H9 (cell line): ENCODE results near the gene MEGF8. TPM values are rescaled to one million over a fixed set of nuclear protein-coding genes. Genes with fewer than 3 reads are reported as not detected.

Experiments used
- DNase-seq: peaks from one replicate; pipeline ENCODE4 v3.0.0-alpha.2; 2017
- H2AFZ ChIP-seq: one replicate; pipeline ENCODE4 v1.6.1; 2013; ENCODE audit warnings: mild to moderate bottlenecking, low read length, control low read depth, moderate library complexity
- H2AK5ac ChIP-seq: 2 replicates; pipeline ENCODE4 v1.6.1; 2013; ENCODE audit warnings: low read length, control low read depth, mixed read lengths; ENCODE audit not compliant: insufficient read length
- H2BK120ac ChIP-seq: one replicate; pipeline ENCODE4 v1.6.1; 2013; ENCODE audit warnings: low read depth, mild to moderate bottlenecking, low read length, control low read depth, inconsistent platforms; ENCODE audit not compliant: poor library complexity, severe bottlenecking
- H2BK12ac ChIP-seq: 2 replicates; pipeline ENCODE4 v1.6.1; 2013; ENCODE audit warnings: low read length, control low read depth, mixed read lengths, low read depth; ENCODE audit not compliant: insufficient read length
- H2BK15ac ChIP-seq: 2 replicates; pipeline ENCODE4 v1.6.1; 2013; ENCODE audit warnings: low read depth, low read length, control low read depth
- H2BK20ac ChIP-seq: one replicate; pipeline ENCODE4 v1.6.1; 2013; ENCODE audit warnings: low read depth, mild to moderate bottlenecking, low read length, control low read depth, inconsistent platforms; ENCODE audit not compliant: poor library complexity, severe bottlenecking
- H2BK5ac ChIP-seq: 2 replicates; pipeline ENCODE4 v1.6.1; 2013; ENCODE audit warnings: low read length, control low read depth, mixed read lengths; ENCODE audit not compliant: insufficient read length
- H3K14ac ChIP-seq: 2 replicates; pipeline ENCODE4 v1.6.1; 2013; ENCODE audit warnings: low read length, control low read depth; ENCODE audit not compliant: insufficient read depth
- H3K18ac ChIP-seq: 2 replicates; pipeline ENCODE4 v1.6.1; 2013; ENCODE audit warnings: low read depth, mild to moderate bottlenecking, mixed read lengths, low read length, control low read depth; ENCODE audit not compliant: insufficient read length
- H3K23ac ChIP-seq: 2 replicates; pipeline ENCODE4 v1.6.1; 2013; ENCODE audit warnings: low read length, control low read depth, mixed read lengths, low read depth; ENCODE audit not compliant: insufficient read length
- H3K23me2 ChIP-seq: 2 replicates; pipeline ENCODE4 v1.6.1; 2013; ENCODE audit warnings: low read depth, mild to moderate bottlenecking, mixed read lengths, low read length, control low read depth; ENCODE audit not compliant: insufficient read length, poor library complexity, severe bottlenecking
- H3K27ac ChIP-seq: 2 replicates; pipeline ENCODE4 v1.5.1; 2013; ENCODE audit warnings: low read length, control low read depth, mixed read lengths, low read depth; ENCODE audit not compliant: insufficient read length
- H3K27me3 ChIP-seq: 2 replicates; pipeline ENCODE4 v1.6.1; 2013; ENCODE audit warnings: low read length, control low read depth, inconsistent platforms; ENCODE audit not compliant: insufficient read depth
- H3K4ac ChIP-seq: 2 replicates; pipeline ENCODE4 v1.6.1; 2013; ENCODE audit warnings: low read depth, mild to moderate bottlenecking, control low read depth, inconsistent platforms, low read length, moderate library complexity
- H3K4me1 ChIP-seq: 2 replicates; pipeline ENCODE4 v1.6.1; 2013; ENCODE audit warnings: low read length, control low read depth, inconsistent platforms; ENCODE audit not compliant: insufficient read depth
- H3K4me2 ChIP-seq: 2 replicates; pipeline ENCODE4 v1.6.1; 2013; ENCODE audit warnings: low read length, control low read depth, mixed read lengths; ENCODE audit not compliant: insufficient read length, insufficient read depth
- H3K56ac ChIP-seq: 2 replicates; pipeline ENCODE4 v1.6.1; 2013; ENCODE audit warnings: low read depth, mild to moderate bottlenecking, mixed read lengths, low read length, control low read depth; ENCODE audit not compliant: insufficient read length
- H3K79me1 ChIP-seq: 2 replicates; pipeline ENCODE4 v1.6.1; 2013; ENCODE audit warnings: low read depth, mild to moderate bottlenecking, moderate library complexity, low read length, control low read depth, inconsistent platforms; ENCODE audit not compliant: insufficient read depth, poor library complexity, severe bottlenecking
- H3K79me2 ChIP-seq: 2 replicates; pipeline ENCODE4 v1.6.1; 2013; ENCODE audit warnings: low read length, control low read depth, inconsistent platforms; ENCODE audit not compliant: insufficient read depth
- H3K9ac ChIP-seq: 2 replicates; pipeline ENCODE4 v1.6.1; 2013; ENCODE audit warnings: low read length, control low read depth, mixed read lengths; ENCODE audit not compliant: insufficient read length; ENCODE audit errors: extremely low read depth
- H3K9me3 ChIP-seq: one replicate; pipeline ENCODE4 v1.6.1; 2013; ENCODE audit warnings: low read depth, low read length, inconsistent platforms; ENCODE audit not compliant: control insufficient read depth
- H3T11ph ChIP-seq: one replicate; pipeline ENCODE4 v1.6.1; 2013; ENCODE audit warnings: mild to moderate bottlenecking, low read length, control low read depth, inconsistent platforms
- H4K20me1 ChIP-seq: one replicate; pipeline ENCODE4 v1.6.1; 2013; ENCODE audit not compliant: control insufficient read depth, insufficient read length, insufficient read depth
- H4K5ac ChIP-seq: 2 replicates; pipeline ENCODE4 v1.6.1; 2013; ENCODE audit warnings: low read depth, mild to moderate bottlenecking, mixed read lengths, low read length, control low read depth; ENCODE audit not compliant: insufficient read length
- H4K8ac ChIP-seq: replicated peaks from 2 replicates; pipeline ENCODE4 v1.6.1; 2013; ENCODE audit warnings: low read length, control low read depth, mixed read lengths, low read depth; ENCODE audit not compliant: insufficient read length
- H4K91ac ChIP-seq: 2 replicates; pipeline ENCODE4 v1.6.1; 2013; ENCODE audit warnings: low read depth, mild to moderate bottlenecking, moderate library complexity, mixed read lengths, low read length, control low read depth; ENCODE audit not compliant: insufficient read length
- H3K27ac Mint-ChIP-seq, 3 experiments: 2 replicates in 2 of 3; 3 replicates in 1 of 3; pipeline ENCODE4 v1.8.0; 2020 to 2021; ENCODE audit warnings: mixed read lengths in 3 of 3, mild to moderate bottlenecking in 1 of 3, moderate library complexity in 1 of 3
- H3K27me3 Mint-ChIP-seq: 2 replicates; pipeline ENCODE4 v1.8.0; 2021; ENCODE audit warnings: low read depth, mild to moderate bottlenecking, moderate library complexity, mixed read lengths
- H3K36me3 Mint-ChIP-seq, 3 experiments: 2 replicates in 2 of 3; 3 replicates in 1 of 3; pipeline ENCODE4 v1.8.0; 2020 to 2021; ENCODE audit warnings: low read depth in 3 of 3, mixed read lengths in 3 of 3; ENCODE audit not compliant: insufficient read depth in 1 of 3
- H3K4me1 Mint-ChIP-seq, 2 experiments: 2 replicates each; pipeline ENCODE4 v1.8.0; 2020; ENCODE audit warnings: mixed read lengths in 2 of 2
- H3K4me3 Mint-ChIP-seq, 2 experiments: 2 replicates in 1 of 2; 3 replicates in 1 of 2; pipeline ENCODE4 v1.8.0; 2020 to 2021; ENCODE audit warnings: mild to moderate bottlenecking in 2 of 2, mixed read lengths in 2 of 2, moderate library complexity in 1 of 2
- H3K9me3 Mint-ChIP-seq, 2 experiments: 2 replicates in 1 of 2; 3 replicates in 1 of 2; pipeline ENCODE4 v1.8.0; 2020; ENCODE audit warnings: mild to moderate bottlenecking in 2 of 2, mixed read lengths in 2 of 2, moderate library complexity in 1 of 2
- WGBS: extraction: QIAGEN DNeasy Blood & Tissue Kit; methylation state at CpG from one replicate; pipeline ENCODE4 v1.1.7; 2013; ENCODE audit warnings: missing lambda C conversion rate, low lambda C conversion rate, mixed read lengths; ENCODE audit not compliant: insufficient read length; ENCODE audit errors: extremely low coverage; 5-methylcytosine and 5-hydroxymethylcytosine counted together
- total RNA-seq: library from RNA; stranded (reverse); gene quantifications from 2 replicates; pipeline ENCODE4 v1.2.1, GENCODE V29; 2021
- TF ChIP-seq, protein P1 (sequence below): fragments of 200-600 bp; sonication (generic); conservative IDR thresholded peaks from 3 replicates; pipeline ENCODE4 v1.8.0; 2021; ENCODE audit warnings: antibody characterized with exemption, mild to moderate bottlenecking

MEGF8 gene
- total RNA-seq, 1 experiment from 2014 or later: 28.4 TPM

DNA sequence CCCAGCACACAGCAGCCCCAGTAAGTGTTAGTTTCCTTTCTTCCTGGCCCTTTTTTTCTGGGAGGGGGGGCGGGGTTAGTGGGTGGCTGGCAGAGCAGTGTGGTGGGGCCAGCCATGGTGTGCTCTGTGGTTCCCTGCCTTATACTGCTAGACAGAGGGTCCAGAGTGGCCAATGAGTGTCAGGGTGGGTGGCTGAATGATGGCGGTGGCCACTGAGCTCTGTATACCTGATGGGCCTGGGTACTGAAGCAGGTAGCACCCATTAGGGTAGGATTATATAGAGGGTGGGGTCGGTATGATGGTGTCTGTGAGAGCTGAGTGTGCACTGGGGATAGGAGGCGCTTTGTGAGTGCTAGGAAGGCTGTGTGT, 42.6 kb upstream of the MEGF8 start:
- Histone ChIP-seq H3K9ac (no peak overlapping the region), H3K4me1 (peaks cover 8% of the 10 kb centered on the region; the same call in 1 of the 2 replicates), H3K9me3 (no peaks in the 10 kb centered on the region), H4K5ac (no peak overlapping the region), H3K18ac (no peak overlapping the region), H2AFZ (no peak overlapping the region), H2BK5ac (no peak overlapping the region), H2AK5ac (no peak overlapping the region), H3K27ac (no peak overlapping the region), H3K23me2 (peaks cover 19% of the 10 kb centered on the region), H2BK120ac (no peak overlapping the region), H2BK15ac (no peak overlapping the region), H4K20me1 (peaks cover 3% of the 10 kb centered on the region), H3K4me2 (peak overlapping the region; percentile 76), H3K23ac (no peak overlapping the region), H2BK20ac (no peak overlapping the region), H3K27me3 (no peaks in the 10 kb centered on the region), H3T11ph (no peak overlapping the region), H2BK12ac (no peak overlapping the region), H3K79me1 (peaks cover 11% of the 10 kb centered on the region), H4K91ac (no peak overlapping the region), H3K14ac (no peak overlapping the region), H3K79me2 (peaks cover 3% of the 10 kb centered on the region; the same call in 1 of the 2 replicates), H4K8ac (no peak overlapping the region), H3K56ac (no peak overlapping the region), H3K4ac (no peak overlapping the region)
- H3K4me1 Mint-ChIP-seq: peaks cover 40 to 49% of the 10 kb centered on the region in 2 experiments
- TF ChIP-seq, protein P1, sequence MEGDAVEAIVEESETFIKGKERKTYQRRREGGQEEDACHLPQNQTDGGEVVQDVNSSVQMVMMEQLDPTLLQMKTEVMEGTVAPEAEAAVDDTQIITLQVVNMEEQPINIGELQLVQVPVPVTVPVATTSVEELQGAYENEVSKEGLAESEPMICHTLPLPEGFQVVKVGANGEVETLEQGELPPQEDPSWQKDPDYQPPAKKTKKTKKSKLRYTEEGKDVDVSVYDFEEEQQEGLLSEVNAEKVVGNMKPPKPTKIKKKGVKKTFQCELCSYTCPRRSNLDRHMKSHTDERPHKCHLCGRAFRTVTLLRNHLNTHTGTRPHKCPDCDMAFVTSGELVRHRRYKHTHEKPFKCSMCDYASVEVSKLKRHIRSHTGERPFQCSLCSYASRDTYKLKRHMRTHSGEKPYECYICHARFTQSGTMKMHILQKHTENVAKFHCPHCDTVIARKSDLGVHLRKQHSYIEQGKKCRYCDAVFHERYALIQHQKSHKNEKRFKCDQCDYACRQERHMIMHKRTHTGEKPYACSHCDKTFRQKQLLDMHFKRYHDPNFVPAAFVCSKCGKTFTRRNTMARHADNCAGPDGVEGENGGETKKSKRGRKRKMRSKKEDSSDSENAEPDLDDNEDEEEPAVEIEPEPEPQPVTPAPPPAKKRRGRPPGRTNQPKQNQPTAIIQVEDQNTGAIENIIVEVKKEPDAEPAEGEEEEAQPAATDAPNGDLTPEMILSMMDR: no peak
- H3K27me3 Mint-ChIP-seq: no peaks in the 10 kb centered on the region; the same call in 1 of the 2 replicates
- no peaks in the 10 kb centered on the region; a peak in 2 of 5 replicates for H3K9me3 Mint-ChIP-seq
- no peak overlapping the region for H3K27ac Mint-ChIP-seq
- peak overlapping the region in 1 of 2 experiments; percentile 74; a peak in 2 of 5 replicates for H3K4me3 Mint-ChIP-seq
- WGBS: 100% methylated on average over 1 of the region's 4 CpGs
- H3K36me3 Mint-ChIP-seq: peaks cover 10 to 13% (median 13%) of the 10 kb centered on the region in 3 experiments
- no peak for DNase-seq
